ENCODE data around the gene UGGT1. TPM values are rescaled to one million over a fixed set of nuclear protein-coding genes. Genes with fewer than 3 reads are reported as not detected.

Gene UGGT1
- total RNA-seq, 1 experiment from 2014 or later, result 51.8 TPM

DNA sequence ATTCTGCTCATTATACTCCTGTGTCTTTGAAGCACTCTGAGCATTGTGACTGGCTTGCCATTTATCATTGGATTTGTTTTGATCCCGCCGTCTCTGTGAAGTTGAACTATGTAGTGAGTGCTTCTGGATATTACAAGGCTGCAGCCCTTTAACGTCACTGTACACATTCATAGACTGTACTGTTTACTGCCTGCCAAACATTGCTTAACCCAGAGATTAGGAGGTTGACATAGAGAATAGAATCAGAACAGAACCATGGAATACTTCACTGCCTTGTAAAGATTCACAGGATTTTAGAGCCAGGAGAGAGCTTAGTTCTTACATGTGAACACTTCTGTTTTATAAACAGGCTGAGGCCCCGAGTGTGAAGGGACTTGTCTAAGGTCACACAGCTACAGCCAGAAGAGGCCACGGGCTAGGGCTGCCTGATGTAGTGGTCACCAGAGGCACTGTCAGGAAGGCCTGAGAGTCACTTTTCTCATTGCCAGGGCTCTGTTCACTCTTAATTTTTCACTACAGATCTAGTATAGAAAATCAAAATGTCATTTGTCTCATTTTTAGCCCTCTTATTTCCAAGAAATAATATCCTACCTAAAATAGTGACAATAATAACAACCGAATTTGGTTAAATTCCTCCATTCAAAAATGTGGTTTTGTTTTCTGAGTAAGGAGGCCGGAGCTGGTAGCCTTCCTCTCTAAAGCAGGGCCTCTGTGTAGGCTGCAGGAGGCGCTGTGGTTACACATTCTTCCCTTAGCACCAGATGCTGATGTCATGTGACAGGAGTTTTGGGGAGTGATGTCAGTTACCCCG is 87.9 kb downstream of the UGGT1 start:
- Histone ChIP-seq H4K20me1 (ENCODE audit: insufficient read depth) (no peaks in the 10 kb centered on the region), H3K4me3 (replicated peaks in 1 of 2; ENCODE audit: low read depth in 1 of 2, low read length in 2 of 2) (no peak overlapping the region), H3K9me2 (ENCODE audit: insufficient read depth) (no peaks in the 10 kb centered on the region), H3K9ac (ENCODE audit: low read length) (no peak overlapping the region), H3K27me3 (ENCODE audit: insufficient read depth, low read length) (no peaks in the 10 kb centered on the region), H2AFZ (ENCODE audit: low read depth, low read length, poor library complexity, severe bottlenecking) (no peak overlapping the region), H3K9me3 (ENCODE audit: control insufficient read depth in 1 of 2, insufficient read depth in 1 of 2, low read depth in 1 of 2, low read length in 2 of 2) (no peaks in the 10 kb centered on the region), H3K4me1 (ENCODE audit: control insufficient read depth in 1 of 2, insufficient read depth in 2 of 2, low read length in 2 of 2) (no peaks in the 10 kb centered on the region), H3K36me3 (ENCODE audit: control insufficient read depth in 1 of 2, insufficient read depth in 2 of 2, low read length in 2 of 2) (peaks cover 37 to 55% of the 10 kb centered on the region in 2 experiments), H3K4me2 (ENCODE audit: low read length) (no peak overlapping the region), H3K27ac (ENCODE audit: low read depth, low read length) (no peak overlapping the region), H3K79me2 (ENCODE audit: insufficient read depth, low read length) (no peaks in the 10 kb centered on the region)
- TF ChIP-seq RAD21 (IDR thresholded peaks at IDR 0.05; ENCODE audit: low read depth), result peak; percentile 79
- no peak for TF ChIP-seq SIN3A (IDR thresholded peaks at IDR 0.05; ENCODE audit: low read depth)
- TF ChIP-seq EZH2phosphoT487 (IDR thresholded peaks at IDR 0.05; ENCODE audit: borderline replicate concordance), result no peak
- TF ChIP-seq SP1 (IDR thresholded peaks at IDR 0.05; ENCODE audit: low read depth), result no peak
- no peak for TF ChIP-seq JUND (IDR thresholded peaks at IDR 0.05)
- TF ChIP-seq CBX3 (IDR thresholded peaks at IDR 0.05; ENCODE audit: low read depth), result no peak
- TF ChIP-seq, protein P1, sequence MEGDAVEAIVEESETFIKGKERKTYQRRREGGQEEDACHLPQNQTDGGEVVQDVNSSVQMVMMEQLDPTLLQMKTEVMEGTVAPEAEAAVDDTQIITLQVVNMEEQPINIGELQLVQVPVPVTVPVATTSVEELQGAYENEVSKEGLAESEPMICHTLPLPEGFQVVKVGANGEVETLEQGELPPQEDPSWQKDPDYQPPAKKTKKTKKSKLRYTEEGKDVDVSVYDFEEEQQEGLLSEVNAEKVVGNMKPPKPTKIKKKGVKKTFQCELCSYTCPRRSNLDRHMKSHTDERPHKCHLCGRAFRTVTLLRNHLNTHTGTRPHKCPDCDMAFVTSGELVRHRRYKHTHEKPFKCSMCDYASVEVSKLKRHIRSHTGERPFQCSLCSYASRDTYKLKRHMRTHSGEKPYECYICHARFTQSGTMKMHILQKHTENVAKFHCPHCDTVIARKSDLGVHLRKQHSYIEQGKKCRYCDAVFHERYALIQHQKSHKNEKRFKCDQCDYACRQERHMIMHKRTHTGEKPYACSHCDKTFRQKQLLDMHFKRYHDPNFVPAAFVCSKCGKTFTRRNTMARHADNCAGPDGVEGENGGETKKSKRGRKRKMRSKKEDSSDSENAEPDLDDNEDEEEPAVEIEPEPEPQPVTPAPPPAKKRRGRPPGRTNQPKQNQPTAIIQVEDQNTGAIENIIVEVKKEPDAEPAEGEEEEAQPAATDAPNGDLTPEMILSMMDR (IDR thresholded peaks at IDR 0.05 in 2 of 3, conservative IDR thresholded peaks at IDR 0.05 in 1 of 3; ENCODE audit: borderline replicate concordance in 1 of 3, insufficient read depth in 1 of 3, low read depth in 2 of 3, low read length in 2 of 3), result peak; percentile 57 to 88 (median 81); a peak in 5 of 6 replicates
- TF ChIP-seq POLR2AphosphoS5 (IDR thresholded peaks at IDR 0.05; ENCODE audit: low read depth, low read length), result no peak
- TF ChIP-seq, protein P2, sequence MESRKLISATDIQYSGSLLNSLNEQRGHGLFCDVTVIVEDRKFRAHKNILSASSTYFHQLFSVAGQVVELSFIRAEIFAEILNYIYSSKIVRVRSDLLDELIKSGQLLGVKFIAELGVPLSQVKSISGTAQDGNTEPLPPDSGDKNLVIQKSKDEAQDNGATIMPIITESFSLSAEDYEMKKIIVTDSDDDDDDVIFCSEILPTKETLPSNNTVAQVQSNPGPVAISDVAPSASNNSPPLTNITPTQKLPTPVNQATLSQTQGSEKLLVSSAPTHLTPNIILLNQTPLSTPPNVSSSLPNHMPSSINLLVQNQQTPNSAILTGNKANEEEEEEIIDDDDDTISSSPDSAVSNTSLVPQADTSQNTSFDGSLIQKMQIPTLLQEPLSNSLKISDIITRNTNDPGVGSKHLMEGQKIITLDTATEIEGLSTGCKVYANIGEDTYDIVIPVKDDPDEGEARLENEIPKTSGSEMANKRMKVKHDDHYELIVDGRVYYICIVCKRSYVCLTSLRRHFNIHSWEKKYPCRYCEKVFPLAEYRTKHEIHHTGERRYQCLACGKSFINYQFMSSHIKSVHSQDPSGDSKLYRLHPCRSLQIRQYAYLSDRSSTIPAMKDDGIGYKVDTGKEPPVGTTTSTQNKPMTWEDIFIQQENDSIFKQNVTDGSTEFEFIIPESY (IDR thresholded peaks at IDR 0.05; ENCODE audit: extremely low read depth, insufficient replicate concordance, low read length), result no peak
- RAD21 ChIA-PET (ENCODE audit: low non-redundant PET in 1 of 2, low total read pairs in 2 of 2, uncharacterized antibody in 2 of 2, unreplicated experiment in 2 of 2), result no interaction called here
- POLR2A ChIA-PET, result no interaction called here
- DNase-seq (ENCODE audit: low read depth, low spot score) (peak; percentile 10), ATAC-seq (peak; percentile 92)
- CTCF ChIA-PET, result interaction anchor here (0.6 to 1.2 kb wide), 4 partner anchors 9 to 126 kb away, joined by 3 to 5 read pairs (median 3); no protein-coding TSS in a partner anchor
- intact Hi-C loops (cut with micrococcal nuclease), result loop anchor here (5.0 to 10.0 kb wide), 2 partner anchors 128 to 1746 kb away; no protein-coding TSS in a partner anchor
- no TSS peak for BruUV-seq (replicated peaks)

Measured in HCT116 (cell line).